CD4-positive, alpha-beta T cell treated with Interleukin-2 at 100 ng/mL for 4 hours (primary cell): ENCODE measurements around the gene LPAR5.

ENCODE experiments used
- DNase-seq: peaks from one replicate; pipeline ENCODE4 v3.0.0-alpha.2; 2020; ENCODE audit warnings: low spot score

LPAR5 gene

GRCh38 chr12:6638305-6638704 lies 2.5 kb upstream of the LPAR5 start:
- no peak for DNase-seq

GRCh38 chr12:6635375-6635855 lies 344 bp downstream of the LPAR5 start:
- DNase-seq, result peak; percentile 55

- DNase-seq, result peak; percentile 69
These were observed 3.5 kb downstream of the LPAR5 start for GRCh38 chr12:6632026-6632983.

GRCh38 chr12:6631549-6631961 lies 4.2 kb downstream of the LPAR5 start:
- DNase-seq, result no peak

GRCh38 chr12:6630736-6631135 lies 5.0 kb downstream of the LPAR5 start:
- DNase-seq, result no peak

GRCh38 chr12:6627616-6628015 lies 8.1 kb downstream of the LPAR5 start:
- peak; percentile 58 for DNase-seq

GRCh38 chr12:6626654-6627283 lies 9.0 kb downstream of the LPAR5 start:
- no peak for DNase-seq

- no peak for DNase-seq
These were observed 14.9 kb downstream of the LPAR5 start for GRCh38 chr12:6620885-6621274.

- peak; percentile 49 for DNase-seq
These were observed 15.4 kb downstream of the LPAR5 start for GRCh38 chr12:6620137-6620884.

GRCh38 chr12:6618483-6619225 lies 17.1 kb downstream of the LPAR5 start:
- no peak for DNase-seq

- no peak for DNase-seq
These were observed 20.0 kb downstream of the LPAR5 start for GRCh38 chr12:6615802-6616201.

GRCh38 chr12:6614513-6615172 lies 21.1 kb downstream of the LPAR5 start:
- DNase-seq, result no peak

- peak; percentile 57 for DNase-seq
These were observed 21.8 kb downstream of the LPAR5 start for GRCh38 chr12:6613776-6614512.

GRCh38 chr12:6613015-6613775 lies 22.6 kb downstream of the LPAR5 start:
- DNase-seq, result peak; percentile 41

GRCh38 chr12:6612652-6613014 lies 23.1 kb downstream of the LPAR5 start:
- no peak for DNase-seq

GRCh38 chr12:6612247-6612646 lies 23.5 kb downstream of the LPAR5 start:
- DNase-seq, result peak; percentile 38

GRCh38 chr12:6608592-6609281 lies 27.0 kb downstream of the LPAR5 start:
- DNase-seq, result no peak

- DNase-seq, result peak; percentile 58
These were observed 27.8 kb downstream of the LPAR5 start for GRCh38 chr12:6607751-6608591.
